CD14-positive monocyte (primary cell): ENCODE measurements around the gene RGS9. TPM values are rescaled to one million over a fixed set of nuclear protein-coding genes. Genes with fewer than 3 reads are reported as not detected.

Source experiments
- DNase-seq, 3 donors: peaks; one replicate each; pipeline ENCODE4 v3.0.0-alpha.2; 2011 to 2022
- H2AFZ ChIP-seq: 2 replicates; pipeline ENCODE4 v1.6.0; 2012; ENCODE audit warnings: mild to moderate bottlenecking, low read depth, low read length, inconsistent platforms; ENCODE audit not compliant: insufficient read depth, poor library complexity, severe bottlenecking
- H3K27ac ChIP-seq, 2 donors: 1 replicate in 1 of 2; 2 replicates in 1 of 2; pipeline ENCODE4 v1.5.1; 2012 to 2013; ENCODE audit warnings: low read length in 2 of 2, control low read depth in 1 of 2, inconsistent platforms in 1 of 2, low read depth in 1 of 2, mild to moderate bottlenecking in 1 of 2
- H3K27me3 ChIP-seq, 2 donors: one replicate each; pipeline versions ENCODE4 v1.6.0 to v1.6.1; 2011 to 2013; ENCODE audit warnings: low read length in 2 of 2; ENCODE audit not compliant: control insufficient read depth in 2 of 2, insufficient read depth in 2 of 2
- H3K36me3 ChIP-seq, 2 donors: replicated peaks in 1 of 2; 1 replicate in 1 of 2; 2 replicates in 1 of 2; pipeline versions ENCODE4 v1.5.1 to v1.6.1; 2012 to 2013; ENCODE audit warnings: low read length in 2 of 2, control low read depth in 1 of 2, inconsistent platforms in 1 of 2, mild to moderate bottlenecking in 1 of 2; ENCODE audit not compliant: insufficient read depth in 2 of 2, control insufficient read depth in 1 of 2
- H3K4me1 ChIP-seq, 2 donors: 1 replicate in 1 of 2; 2 replicates in 1 of 2; pipeline versions ENCODE4 v1.5.1 to v1.6.1; 2012 to 2013; ENCODE audit warnings: low read length in 2 of 2, control low read depth in 1 of 2, inconsistent platforms in 1 of 2, mild to moderate bottlenecking in 1 of 2, moderate library complexity in 1 of 2; ENCODE audit not compliant: insufficient read depth in 2 of 2, control insufficient read depth in 1 of 2
- H3K4me2 ChIP-seq: replicated peaks from 2 replicates; pipeline ENCODE3; 2012; ENCODE audit warnings: low read length, moderate library complexity, mild to moderate bottlenecking; ENCODE audit not compliant: poor library complexity, severe bottlenecking; ENCODE audit errors: extremely low read depth
- H3K4me3 ChIP-seq, 3 experiments: fragments of 200-600 bp in 1 of 3; sonication (generic) in 1 of 3; replicated peaks in 1 of 3; 1 replicate in 2 of 3; 2 replicates in 1 of 3; pipeline ENCODE4 v1.5.1; 2011 to 2013; ENCODE audit warnings: low read length in 3 of 3, mild to moderate bottlenecking in 3 of 3, control low read depth in 2 of 3, low read depth in 2 of 3, inconsistent platforms in 1 of 3, moderate library complexity in 1 of 3
- H3K79me2 ChIP-seq: 2 replicates; pipeline ENCODE4 v1.6.0; 2012; ENCODE audit warnings: mild to moderate bottlenecking, control low read depth, inconsistent platforms, low read length, moderate library complexity; ENCODE audit not compliant: insufficient read depth
- H3K9ac ChIP-seq: 2 replicates; pipeline ENCODE4 v1.6.0; 2017; ENCODE audit warnings: low read length, mild to moderate bottlenecking; ENCODE audit not compliant: insufficient read depth, poor library complexity, severe bottlenecking
- H3K9me3 ChIP-seq, 2 donors: replicated peaks in 1 of 2; 1 replicate in 1 of 2; 2 replicates in 1 of 2; pipeline versions ENCODE4 v1.5.1 to v1.6.1; 2012 to 2013; ENCODE audit warnings: low read length in 2 of 2, control low read depth in 1 of 2; ENCODE audit not compliant: control insufficient read depth in 1 of 2, insufficient read depth in 1 of 2
- H4K20me1 ChIP-seq: 2 replicates; pipeline ENCODE4 v1.6.0; 2012; ENCODE audit warnings: mild to moderate bottlenecking, low read length, control low read depth, moderate library complexity; ENCODE audit not compliant: insufficient read depth
- H3K27ac Mint-ChIP-seq, 7 donors: one replicate each; pipeline ENCODE4 v1.8.0; 2020; ENCODE audit warnings: mild to moderate bottlenecking in 7 of 7, mixed read lengths in 7 of 7, moderate library complexity in 6 of 7, inconsistent platforms in 2 of 7
- H3K27me3 Mint-ChIP-seq, 3 donors: one replicate each; pipeline ENCODE4 v1.8.0; 2021 to 2022; ENCODE audit warnings: low read depth in 3 of 3, mild to moderate bottlenecking in 3 of 3, mixed read lengths in 3 of 3, moderate library complexity in 3 of 3, inconsistent platforms in 1 of 3
- H3K36me3 Mint-ChIP-seq, 2 donors: one replicate each; pipeline ENCODE4 v1.8.0; 2020; ENCODE audit warnings: mixed read lengths in 2 of 2, inconsistent platforms in 1 of 2, mild to moderate bottlenecking in 1 of 2
- H3K4me1 Mint-ChIP-seq: one replicate; pipeline ENCODE4 v1.8.0; 2020; ENCODE audit warnings: mild to moderate bottlenecking, mixed read lengths
- H3K4me3 Mint-ChIP-seq, 2 donors: one replicate each; pipeline ENCODE4 v1.8.0; 2020; ENCODE audit warnings: mild to moderate bottlenecking in 2 of 2, mixed read lengths in 2 of 2, moderate library complexity in 1 of 2
- H3K9me3 Mint-ChIP-seq, 7 donors: one replicate each; pipeline ENCODE4 v1.8.0; 2020 to 2022; ENCODE audit warnings: mixed read lengths in 7 of 7, mild to moderate bottlenecking in 6 of 7, moderate library complexity in 6 of 7, inconsistent platforms in 2 of 7
- CTCF ChIP-seq: fragments of 200-600 bp; IDR thresholded peaks from one replicate; pipeline ENCODE4 v1.8.0; 2022; ENCODE audit warnings: antibody characterized with exemption, mild to moderate bottlenecking
- WGBS: methylation state at CpG from one replicate; pipeline ENCODE4 v1.1.5; 2013; ENCODE audit warnings: missing lambda C conversion rate; ENCODE audit not compliant: insufficient coverage; 5-methylcytosine and 5-hydroxymethylcytosine counted together
- intact Hi-C, 2 donors: fragments of 100-400 bp; cut with micrococcal nuclease; formaldehyde crosslinking; loops; one replicate each; pipeline versions ENCODE4 v1.15.0 to v1.15.1; 2023
- polyA plus RNA-seq, 3 donors: library from polyadenylated mRNA; depleted of rRNA in 1 of 3; unstranded in 2 of 3; stranded (reverse) in 1 of 3; fragments of 300-500 nt in 2 of 3; fragments of >200 nt in 1 of 3; fragmentation: Illumina TruSeq in 2 of 3; gene quantifications; 1 replicate in 2 of 3; 2 replicates in 1 of 3; pipeline ENCODE4 v1.2.3, GENCODE V29; 2012 to 2021

RGS9 gene
- polyA plus RNA-seq, 3 donors, result 0.08 TPM; not detected in 2

DNA sequence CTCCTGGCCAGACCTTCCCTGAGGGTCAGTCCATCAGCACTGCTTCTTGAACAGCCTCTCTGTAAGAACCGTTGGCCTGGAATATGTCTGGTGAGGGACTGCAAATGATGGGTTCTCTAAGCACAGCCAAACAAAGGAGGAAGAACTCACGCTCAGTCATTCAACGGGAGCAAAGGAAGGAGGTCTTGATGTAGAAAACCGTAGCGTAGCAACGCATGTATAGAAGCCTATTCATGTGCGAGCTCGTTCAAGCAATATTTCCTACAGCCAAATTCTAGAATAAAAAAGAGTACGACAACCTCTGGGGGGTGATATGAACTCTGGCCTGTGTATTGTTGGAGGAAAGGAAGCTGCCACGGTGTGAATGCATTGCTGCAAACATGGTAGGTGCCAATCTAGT, 64.2 kb downstream of the RGS9 start:
- no peaks in the 10 kb centered on the region for H3K36me3 Mint-ChIP-seq
- no peaks in the 10 kb centered on the region for H3K9me3 Mint-ChIP-seq
- no peak overlapping the region for H3K9ac ChIP-seq
- TF ChIP-seq CTCF, result no peak
- DNase-seq, result no peak
- no peak overlapping the region for H2AFZ ChIP-seq
- H3K4me2 ChIP-seq, result no peak overlapping the region
- H3K27me3 Mint-ChIP-seq, result peaks cover 0 to 7% (median 1%) of the 10 kb centered on the region in 3 donors
- no peak overlapping the region for H3K4me3 ChIP-seq
- no peaks in the 10 kb centered on the region for H4K20me1 ChIP-seq
- H3K79me2 ChIP-seq, result no peaks in the 10 kb centered on the region
- no peak overlapping the region for H3K4me3 Mint-ChIP-seq
- H3K4me1 Mint-ChIP-seq, result peaks cover 16% of the 10 kb centered on the region
- no peaks in the 10 kb centered on the region for H3K36me3 ChIP-seq
- intact Hi-C loops, result no loop called here
- WGBS, result 59% methylated on average over 2 of the region's 10 CpGs
- H3K27ac Mint-ChIP-seq, result no peak overlapping the region
- H3K27me3 ChIP-seq, result no peaks in the 10 kb centered on the region
- H3K27ac ChIP-seq, result no peak overlapping the region
- peaks cover 8 to 12% of the 10 kb centered on the region in 2 donors for H3K4me1 ChIP-seq
- no peaks in the 10 kb centered on the region for H3K9me3 ChIP-seq

GRCh38 chr17:65202844-65203571, 65.8 kb downstream of the RGS9 start:
- Histone ChIP-seq H3K36me3 (no peaks in the 10 kb centered on the region), H3K27ac (no peak overlapping the region), H3K9ac (no peak overlapping the region), H3K4me1 (peaks cover 8 to 12% of the 10 kb centered on the region in 2 donors), H3K27me3 (no peaks in the 10 kb centered on the region), H3K4me3 (no peak overlapping the region), H4K20me1 (no peaks in the 10 kb centered on the region), H3K79me2 (no peaks in the 10 kb centered on the region), H3K9me3 (no peaks in the 10 kb centered on the region), H2AFZ (no peak overlapping the region), H3K4me2 (no peak overlapping the region)
- Mint-ChIP-seq H3K4me1 (peaks cover 16% of the 10 kb centered on the region), H3K27me3 (peaks cover 0 to 12% (median 4%) of the 10 kb centered on the region in 3 donors), H3K36me3 (no peaks in the 10 kb centered on the region), H3K27ac (peak overlapping the region in 2 of 7 donors; percentile 35 to 37), H3K4me3 (no peak overlapping the region), H3K9me3 (no peaks in the 10 kb centered on the region)
- no peak for TF ChIP-seq CTCF
- intact Hi-C loops, result no loop called here
- WGBS, result 13% methylated on average over 2 of the region's 9 CpGs
- DNase-seq, result peak in 1 of 3 donors; percentile 16
